K562 (cell line): Measurements from ENCODE around the gene GNAI3. TPM values are rescaled to one million over a fixed set of nuclear protein-coding genes. Genes with fewer than 3 reads are reported as not detected.

Experiments used
- HEY1 ChIP-seq: fragments of 250-450 bp; sonication (Bioruptor Pico); IDR thresholded peaks from 2 replicates; pipeline ENCODE4 v1.5.0; 2020; ENCODE audit warnings: mild to moderate bottlenecking, moderate library complexity, borderline replicate concordance
- KLF6 ChIP-seq: fragments of 250-450 bp; sonication (Bioruptor Pico); IDR thresholded peaks from 2 replicates; pipeline ENCODE4 v1.4.0; 2020; ENCODE audit warnings: mild to moderate bottlenecking, moderate library complexity, borderline replicate concordance
- SMC3 ChIP-seq: conservative IDR thresholded peaks from 2 replicates; pipeline ENCODE4 v1.6.1; 2011; ENCODE audit warnings: low read depth, low read length, improper control_type of control experiment; ENCODE audit not compliant: insufficient read depth
- ZNF407 ChIP-seq: fragments of 450-650 bp; IDR thresholded peaks from 2 replicates; pipeline ENCODE4 v1.6.1; 2016; ENCODE audit warnings: low read depth
- polyA plus RNA-seq, 8 experiments: library from polyadenylated mRNA; depleted of rRNA in 4 of 8; stranded (reverse) in 5 of 8; unstranded in 3 of 8; fragments of >200 nt; fragmentation: Nextera tagmentation in 2 of 8; fragmentation: Illumina TruSeq in 1 of 8; extraction: Ambion mirVana in 2 of 8; extraction: Trizol in 1 of 8; gene quantifications; 2 replicates each; pipeline versions ENCODE4 v1.2.1 to v1.2.3, GENCODE V29; 2011 to 2014; ENCODE audit warnings: inconsistent platforms in 1 of 8, missing spikeins in 1 of 8
- total RNA-seq, 7 experiments: library from RNA; depleted of rRNA in 6 of 7; stranded (reverse); fragments of >200 nt in 6 of 7; fragmentation: Illumina TruSeq in 2 of 7; extraction: Trizol in 2 of 7; gene quantifications; 2 replicates each; pipeline versions ENCODE4 v1.2.1 to v1.2.3, GENCODE V29; 2011 to 2021; ENCODE audit warnings: low replicate concordance in 1 of 7
- TF ChIP-seq, protein P1 (sequence below): fragments of 450-650 bp; IDR thresholded peaks from 2 replicates; pipeline ENCODE4 v1.6.1; 2016; ENCODE audit warnings: mild to moderate bottlenecking, moderate library complexity

GNAI3 gene
- total and polyA plus RNA-seq, 9 of the 15 experiments (the other 6 are each of a cell fraction or from before 2014, with no cell fraction given): 6.3 to 13.2 (median 8.9) TPM

- TF ChIP-seq ZNF407 (no peak), HEY1 (CRISPR knock-in tag) (no peak; the same call in 1 of the 2 replicates), KLF6 (CRISPR knock-in tag) (peak; percentile 95; the same call in 1 of the 2 replicates), SMC3 (0 out of 2 replicates have a peak, but pooled peaks have one; percentile 3)
- TF ChIP-seq, protein P1, sequence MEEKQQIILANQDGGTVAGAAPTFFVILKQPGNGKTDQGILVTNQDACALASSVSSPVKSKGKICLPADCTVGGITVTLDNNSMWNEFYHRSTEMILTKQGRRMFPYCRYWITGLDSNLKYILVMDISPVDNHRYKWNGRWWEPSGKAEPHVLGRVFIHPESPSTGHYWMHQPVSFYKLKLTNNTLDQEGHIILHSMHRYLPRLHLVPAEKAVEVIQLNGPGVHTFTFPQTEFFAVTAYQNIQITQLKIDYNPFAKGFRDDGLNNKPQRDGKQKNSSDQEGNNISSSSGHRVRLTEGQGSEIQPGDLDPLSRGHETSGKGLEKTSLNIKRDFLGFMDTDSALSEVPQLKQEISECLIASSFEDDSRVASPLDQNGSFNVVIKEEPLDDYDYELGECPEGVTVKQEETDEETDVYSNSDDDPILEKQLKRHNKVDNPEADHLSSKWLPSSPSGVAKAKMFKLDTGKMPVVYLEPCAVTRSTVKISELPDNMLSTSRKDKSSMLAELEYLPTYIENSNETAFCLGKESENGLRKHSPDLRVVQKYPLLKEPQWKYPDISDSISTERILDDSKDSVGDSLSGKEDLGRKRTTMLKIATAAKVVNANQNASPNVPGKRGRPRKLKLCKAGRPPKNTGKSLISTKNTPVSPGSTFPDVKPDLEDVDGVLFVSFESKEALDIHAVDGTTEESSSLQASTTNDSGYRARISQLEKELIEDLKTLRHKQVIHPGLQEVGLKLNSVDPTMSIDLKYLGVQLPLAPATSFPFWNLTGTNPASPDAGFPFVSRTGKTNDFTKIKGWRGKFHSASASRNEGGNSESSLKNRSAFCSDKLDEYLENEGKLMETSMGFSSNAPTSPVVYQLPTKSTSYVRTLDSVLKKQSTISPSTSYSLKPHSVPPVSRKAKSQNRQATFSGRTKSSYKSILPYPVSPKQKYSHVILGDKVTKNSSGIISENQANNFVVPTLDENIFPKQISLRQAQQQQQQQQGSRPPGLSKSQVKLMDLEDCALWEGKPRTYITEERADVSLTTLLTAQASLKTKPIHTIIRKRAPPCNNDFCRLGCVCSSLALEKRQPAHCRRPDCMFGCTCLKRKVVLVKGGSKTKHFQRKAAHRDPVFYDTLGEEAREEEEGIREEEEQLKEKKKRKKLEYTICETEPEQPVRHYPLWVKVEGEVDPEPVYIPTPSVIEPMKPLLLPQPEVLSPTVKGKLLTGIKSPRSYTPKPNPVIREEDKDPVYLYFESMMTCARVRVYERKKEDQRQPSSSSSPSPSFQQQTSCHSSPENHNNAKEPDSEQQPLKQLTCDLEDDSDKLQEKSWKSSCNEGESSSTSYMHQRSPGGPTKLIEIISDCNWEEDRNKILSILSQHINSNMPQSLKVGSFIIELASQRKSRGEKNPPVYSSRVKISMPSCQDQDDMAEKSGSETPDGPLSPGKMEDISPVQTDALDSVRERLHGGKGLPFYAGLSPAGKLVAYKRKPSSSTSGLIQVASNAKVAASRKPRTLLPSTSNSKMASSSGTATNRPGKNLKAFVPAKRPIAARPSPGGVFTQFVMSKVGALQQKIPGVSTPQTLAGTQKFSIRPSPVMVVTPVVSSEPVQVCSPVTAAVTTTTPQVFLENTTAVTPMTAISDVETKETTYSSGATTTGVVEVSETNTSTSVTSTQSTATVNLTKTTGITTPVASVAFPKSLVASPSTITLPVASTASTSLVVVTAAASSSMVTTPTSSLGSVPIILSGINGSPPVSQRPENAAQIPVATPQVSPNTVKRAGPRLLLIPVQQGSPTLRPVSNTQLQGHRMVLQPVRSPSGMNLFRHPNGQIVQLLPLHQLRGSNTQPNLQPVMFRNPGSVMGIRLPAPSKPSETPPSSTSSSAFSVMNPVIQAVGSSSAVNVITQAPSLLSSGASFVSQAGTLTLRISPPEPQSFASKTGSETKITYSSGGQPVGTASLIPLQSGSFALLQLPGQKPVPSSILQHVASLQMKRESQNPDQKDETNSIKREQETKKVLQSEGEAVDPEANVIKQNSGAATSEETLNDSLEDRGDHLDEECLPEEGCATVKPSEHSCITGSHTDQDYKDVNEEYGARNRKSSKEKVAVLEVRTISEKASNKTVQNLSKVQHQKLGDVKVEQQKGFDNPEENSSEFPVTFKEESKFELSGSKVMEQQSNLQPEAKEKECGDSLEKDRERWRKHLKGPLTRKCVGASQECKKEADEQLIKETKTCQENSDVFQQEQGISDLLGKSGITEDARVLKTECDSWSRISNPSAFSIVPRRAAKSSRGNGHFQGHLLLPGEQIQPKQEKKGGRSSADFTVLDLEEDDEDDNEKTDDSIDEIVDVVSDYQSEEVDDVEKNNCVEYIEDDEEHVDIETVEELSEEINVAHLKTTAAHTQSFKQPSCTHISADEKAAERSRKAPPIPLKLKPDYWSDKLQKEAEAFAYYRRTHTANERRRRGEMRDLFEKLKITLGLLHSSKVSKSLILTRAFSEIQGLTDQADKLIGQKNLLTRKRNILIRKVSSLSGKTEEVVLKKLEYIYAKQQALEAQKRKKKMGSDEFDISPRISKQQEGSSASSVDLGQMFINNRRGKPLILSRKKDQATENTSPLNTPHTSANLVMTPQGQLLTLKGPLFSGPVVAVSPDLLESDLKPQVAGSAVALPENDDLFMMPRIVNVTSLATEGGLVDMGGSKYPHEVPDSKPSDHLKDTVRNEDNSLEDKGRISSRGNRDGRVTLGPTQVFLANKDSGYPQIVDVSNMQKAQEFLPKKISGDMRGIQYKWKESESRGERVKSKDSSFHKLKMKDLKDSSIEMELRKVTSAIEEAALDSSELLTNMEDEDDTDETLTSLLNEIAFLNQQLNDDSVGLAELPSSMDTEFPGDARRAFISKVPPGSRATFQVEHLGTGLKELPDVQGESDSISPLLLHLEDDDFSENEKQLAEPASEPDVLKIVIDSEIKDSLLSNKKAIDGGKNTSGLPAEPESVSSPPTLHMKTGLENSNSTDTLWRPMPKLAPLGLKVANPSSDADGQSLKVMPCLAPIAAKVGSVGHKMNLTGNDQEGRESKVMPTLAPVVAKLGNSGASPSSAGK: peak; percentile 11; the same call in 1 of the 2 replicates
Observed at GRCh38 chr1:109548321-109549267, at the start of gene GNAI3 (continued).
